ENCODE measurements around the gene ABHD11. TPM values are rescaled to one million over a fixed set of nuclear protein-coding genes. Genes with fewer than 3 reads are reported as not detected.

ABHD11 gene
- total and polyA plus RNA-seq, 9 of the 15 experiments (the other 6 are each of a cell fraction or from before 2014, with no cell fraction given) = 7.7 to 44.2 (median 18.9) TPM

DNA sequence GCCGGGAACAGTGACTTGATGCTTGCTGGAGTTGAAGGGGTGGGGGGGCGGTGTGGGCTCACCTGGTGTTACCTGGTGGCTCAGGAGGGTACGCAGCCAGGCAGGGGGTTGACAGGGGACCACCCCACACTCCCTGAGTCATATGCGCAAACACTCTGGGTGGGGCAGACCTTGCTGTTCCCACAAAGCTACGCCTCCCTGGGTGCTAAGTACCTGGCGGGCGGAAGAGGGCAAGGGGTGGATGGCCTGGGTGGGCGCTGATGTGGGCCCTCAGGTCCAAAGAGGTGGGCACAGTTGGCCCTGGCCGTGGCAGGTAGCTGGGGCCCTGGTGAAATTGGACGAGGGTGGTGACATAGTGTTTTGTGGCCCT, 33.1 kb downstream of the ABHD11 start:
- ChIA-PET CTCF (ENCODE audit: low intra/inter-chr PET ratio) (no interaction called here), POLR2A (interaction anchor here (0.5 to 3.3 kb wide), 5 partner anchors 8 to 179 kb away, joined by 3 to 16 read pairs (median 8); partner anchors contain the start of genes BUD23 and DNAJC30)
- DNase-seq (ENCODE audit: extremely low read depth in 1 of 4, low spot score in 3 of 4) (no peak), ATAC-seq (no peak), FAIRE-seq (no peak)
- no peaks in the 10 kb centered on the region for H3K9me1 ChIP-seq (ENCODE audit: control insufficient read depth, insufficient read depth, low read length)
- peaks cover 20% of the 10 kb centered on the region; the same call in 2 of the 3 replicates for H3K36me3 ChIP-seq (ENCODE audit: control insufficient read depth, insufficient read depth, low read length)
- peaks cover 20 to 70% of the 10 kb centered on the region in 2 experiments; a peak in 4 of 5 replicates for H3K4me1 ChIP-seq (replicated peaks in 1 of 2; ENCODE audit: control insufficient read depth in 2 of 2, insufficient read depth in 2 of 2, low read length in 2 of 2)
- no peaks in the 10 kb centered on the region; a peak in 1 of 5 replicates for H3K27me3 ChIP-seq (ENCODE audit: control insufficient read depth in 2 of 2, insufficient read depth in 2 of 2, low read length in 2 of 2)
- intact Hi-C loops (cut with micrococcal nuclease) = no loop called here
- peak overlapping the region in 1 of 2 experiments; percentile 72; a peak in 2 of 4 replicates for H3K9ac ChIP-seq (ENCODE audit: insufficient read depth in 1 of 2, low read depth in 2 of 2, low read length in 2 of 2)
- H3K4me3 ChIP-seq = no peak overlapping the region
- H3K9me3 ChIP-seq (replicated peaks; ENCODE audit: control insufficient read depth, insufficient read depth, low read depth, low read length) = no peaks in the 10 kb centered on the region
- no peak overlapping the region for H3K4me2 ChIP-seq (ENCODE audit: insufficient read depth, low read length)
- peaks cover 28% of the 10 kb centered on the region for H4K20me1 ChIP-seq (replicated peaks; ENCODE audit: control insufficient read depth, insufficient read depth, low read length)
- TF ChIP-seq EP300 (IDR thresholded peaks at IDR 0.05; ENCODE audit: low read length) (no peak), HCFC1 (IDR thresholded peaks at IDR 0.05; ENCODE audit: low read depth, low read length) (no peak), CTBP1 (IDR thresholded peaks at IDR 0.05; ENCODE audit: borderline replicate concordance) (no peak), POLR2G (IDR thresholded peaks at IDR 0.05; ENCODE audit: low read depth, low read length) (peak; percentile 56; the same call in 1 of the 2 replicates)
- 86% methylated on average over 10 of the region's 10 CpGs for WGBS (ENCODE audit: insufficient coverage, low coverage, missing lambda C conversion rate)
- H3K79me2 ChIP-seq (ENCODE audit: control insufficient read depth, insufficient read depth, low read length) = no peaks in the 10 kb centered on the region
- H3K27ac ChIP-seq (ENCODE audit: extremely low read depth, low read depth, low read length) = 0 out of 3 replicates have a peak overlapping the region, but pooled peaks have one; percentile 47
- in situ Hi-C loops (cut with MboI) = no loop called here
- no TSS peak for BruUV-seq (replicated peaks)
- no peak overlapping the region for H2AFZ ChIP-seq (ENCODE audit: low read depth, low read length)

All from K562 (cell line).